GM12892 (cell line): ENCODE results near the gene HIPK4.

Experiments
- POLR2A ChIP-seq: IDR thresholded peaks from 2 replicates; pipeline ENCODE4 v1.6.1; 2011; ENCODE audit warnings: low read depth, low read length, control low read depth
- POLR2AphosphoS5 ChIP-seq: IDR thresholded peaks from 2 replicates; pipeline ENCODE4 v1.6.1; 2011; ENCODE audit warnings: low read depth, low read length, control low read depth
- TAF1 ChIP-seq: IDR thresholded peaks from 2 replicates; pipeline ENCODE4 v1.6.1; 2011; ENCODE audit warnings: low read depth, mild to moderate bottlenecking, control low read depth, low read length, borderline replicate concordance

DNA sequence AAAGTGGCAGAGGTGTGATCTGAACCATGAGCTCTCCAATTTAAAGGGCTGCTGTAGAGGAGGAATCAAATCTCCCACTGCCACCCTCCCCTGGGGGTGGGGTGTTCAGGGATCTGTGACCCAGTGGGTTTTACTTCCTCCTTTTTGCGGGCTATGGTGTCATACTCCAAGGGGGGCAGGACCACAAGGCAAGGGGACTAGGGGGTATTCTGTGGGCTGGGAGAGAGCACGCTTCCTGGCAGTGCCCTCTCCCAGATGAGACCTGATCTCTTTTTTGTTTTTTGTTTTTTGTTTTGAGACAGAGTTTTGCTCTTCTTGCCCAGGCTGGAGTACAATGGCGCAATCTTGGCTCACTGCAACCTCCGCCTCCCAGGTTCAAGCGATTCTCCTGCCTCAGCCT lies 31.2 kb downstream of the HIPK4 start:
- TF ChIP-seq POLR2A: no peak
- no peak for TF ChIP-seq POLR2AphosphoS5
- TF ChIP-seq TAF1: no peak
